Measurements from ENCODE around the gene GRPEL1.

GRCh38 chr4:7019367-7019766 is 48.5 kb downstream of the GRPEL1 start:
- TF ChIP-seq TCF3 (IDR thresholded peaks at IDR 0.05; ENCODE audit: borderline replicate concordance, insufficient read depth, low read depth, low read length) (no peak), ESRRA (IDR thresholded peaks at IDR 0.05; ENCODE audit: low read length) (no peak), SPI1 (IDR thresholded peaks at IDR 0.05; ENCODE audit: borderline replicate concordance, insufficient read depth, low read depth, low read length) (no peak), TAF1 (IDR thresholded peaks at IDR 0.05; ENCODE audit: borderline replicate concordance, low read depth, low read length) (no peak), RAD51 (IDR thresholded peaks at IDR 0.05) (no peak), CTCF (IDR thresholded peaks at IDR 0.05 in 2 of 3, conservative IDR thresholded peaks at IDR 0.05 in 1 of 3; ENCODE audit: control insufficient read depth in 2 of 3, extremely low read depth in 1 of 3, insufficient read depth in 1 of 3, low read depth in 3 of 3, low read length in 3 of 3) (no peak), ZNF24 (IDR thresholded peaks at IDR 0.05) (no peak), HCFC1 (IDR thresholded peaks at IDR 0.05; ENCODE audit: low read length) (no peak), KDM1A (IDR thresholded peaks at IDR 0.05; ENCODE audit: borderline replicate concordance) (no peak), MXI1 (IDR thresholded peaks at IDR 0.05; ENCODE audit: low read depth, low read length) (no peak), FOXM1 (IDR thresholded peaks at IDR 0.05; ENCODE audit: low read depth, low read length) (no peak)
